Dermis blood vessel endothelial cell (primary cell): ENCODE results near the gene BAIAP3. TPM values are rescaled to one million over a fixed set of nuclear protein-coding genes. Genes with fewer than 3 reads are reported as not detected.
"Not testable (repeated sequence)": the region's sequence is repeated elsewhere in the genome, so short reads cannot be mapped to it uniquely, and the experiment has no call there.

ENCODE experiments used
- DNase-seq: peaks from one replicate; pipeline ENCODE4 v3.0.0; 2010
- total RNA-seq: library from RNA; depleted of rRNA; stranded (reverse); fragments of >200 nt; gene quantifications from 2 replicates; pipeline ENCODE4 v1.2.3, GENCODE V29; 2014

The BAIAP3 gene
- total RNA-seq, 1 donor from 2014 or later = 1.4 TPM

- no peak for DNase-seq
Observed at GRCh38 chr16:1318268-1318545, 15.2 kb upstream of the BAIAP3 start.

GRCh38 chr16:1319041-1319440 lies 14.4 kb upstream of the BAIAP3 start:
- DNase-seq = no peak

GRCh38 chr16:1320097-1320496 lies 13.3 kb upstream of the BAIAP3 start:
- no peak for DNase-seq

- no peak for DNase-seq
Observed at GRCh38 chr16:1320658-1321240, 12.7 kb upstream of the BAIAP3 start.

- no peak for DNase-seq
Observed at GRCh38 chr16:1322407-1322806, 11.0 kb upstream of the BAIAP3 start.

GRCh38 chr16:1323296-1324239 lies 9.9 kb upstream of the BAIAP3 start:
- no peak for DNase-seq

GRCh38 chr16:1324286-1324826 lies 9.1 kb upstream of the BAIAP3 start:
- no peak for DNase-seq

GRCh38 chr16:1325261-1325660 lies 8.2 kb upstream of the BAIAP3 start:
- DNase-seq = no peak

GRCh38 chr16:1325673-1326371 lies 7.6 kb upstream of the BAIAP3 start:
- DNase-seq = no peak

- DNase-seq = no peak
Observed at GRCh38 chr16:1326391-1326790, 7.1 kb upstream of the BAIAP3 start.

- no peak for DNase-seq
Observed at GRCh38 chr16:1326946-1327618, 6.4 kb upstream of the BAIAP3 start.

- DNase-seq = no peak
Observed at GRCh38 chr16:1327619-1327947, 5.9 kb upstream of the BAIAP3 start.

- not testable (repeated sequence) for DNase-seq
Observed at GRCh38 chr16:1328136-1328535, 5.3 kb upstream of the BAIAP3 start.

GRCh38 chr16:1328961-1329360 lies 4.5 kb upstream of the BAIAP3 start:
- DNase-seq = not testable (repeated sequence)

- no peak for DNase-seq
Observed at GRCh38 chr16:1330260-1330914, 3.1 kb upstream of the BAIAP3 start.

GRCh38 chr16:1330931-1331711 lies 2.3 kb upstream of the BAIAP3 start:
- no peak for DNase-seq

- DNase-seq = peak; percentile 73
Observed at GRCh38 chr16:1331712-1332617, 1.5 kb upstream of the BAIAP3 start.

- no peak for DNase-seq
Observed at GRCh38 chr16:1332618-1333148, 762 bp upstream of the BAIAP3 start.

GRCh38 chr16:1333854-1334700 lies 632 bp downstream of the BAIAP3 start:
- no peak for DNase-seq
